Skeletal muscle cell (primary cell): ENCODE results near the gene PADI6.
A peak's percentile ranks its signal among the peaks of the same experiment; 100 is the strongest.
"Not testable (repeated sequence)": the region's sequence is repeated elsewhere in the genome, so short reads cannot be mapped to it uniquely, and the experiment has no call there.

ENCODE experiments used
- DNase-seq: peaks from one replicate; pipeline ENCODE4 v3.0.0-alpha.2; 2010; ENCODE audit warnings: low read depth
- H3K4me3 ChIP-seq: 2 replicates; pipeline ENCODE4 v1.5.1; 2011; ENCODE audit warnings: low read depth, mild to moderate bottlenecking, control low read depth, low read length, moderate library complexity

The PADI6 gene

DNA sequence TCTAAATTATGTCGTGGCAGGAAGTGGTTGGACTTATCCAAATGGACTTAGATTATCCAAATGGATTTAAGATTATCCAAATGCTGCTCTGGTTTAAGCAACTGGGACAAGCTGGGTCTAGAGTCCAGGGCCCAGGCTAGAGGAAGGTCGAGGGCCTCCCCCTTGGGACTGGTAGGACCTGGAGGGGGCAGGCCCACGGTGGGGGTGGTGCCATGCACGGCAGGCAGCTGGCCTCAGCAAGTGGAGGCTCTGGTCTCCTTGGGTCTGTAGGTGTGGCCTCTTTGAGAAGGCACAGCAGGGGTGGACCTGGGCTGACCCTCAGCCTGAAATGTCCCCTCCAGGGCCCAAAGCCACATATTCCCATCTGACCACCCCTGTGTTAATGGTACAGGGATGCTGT, 29.8 kb downstream of the PADI6 start:
- H3K4me3 ChIP-seq = no peak overlapping the region
- no peak for DNase-seq

DNA sequence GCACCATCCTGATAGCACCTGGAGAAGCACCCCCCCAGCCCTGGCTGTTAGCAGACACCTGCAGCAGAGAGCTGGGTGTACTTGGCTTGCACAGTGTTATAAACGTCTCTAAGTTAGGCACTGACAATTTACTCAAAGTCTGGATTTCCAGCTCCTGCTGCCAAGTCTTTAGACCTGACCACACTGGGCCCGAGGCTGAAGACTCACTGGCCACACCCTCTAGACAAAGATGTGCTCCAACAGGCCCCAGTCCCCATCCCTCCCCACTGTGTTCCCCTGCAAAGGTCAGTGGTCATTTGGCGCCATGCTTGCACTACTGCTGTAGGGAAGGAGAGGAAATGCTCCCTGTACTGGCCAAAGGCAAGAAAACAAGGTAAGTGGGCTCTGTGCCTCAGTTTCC, 31.1 kb downstream of the PADI6 start:
- no peak overlapping the region for H3K4me3 ChIP-seq
- DNase-seq = no peak

GRCh38 chr1:17404034-17404684, 32.2 kb downstream of the PADI6 start:
- no peak for DNase-seq
- no peak overlapping the region for H3K4me3 ChIP-seq

DNA sequence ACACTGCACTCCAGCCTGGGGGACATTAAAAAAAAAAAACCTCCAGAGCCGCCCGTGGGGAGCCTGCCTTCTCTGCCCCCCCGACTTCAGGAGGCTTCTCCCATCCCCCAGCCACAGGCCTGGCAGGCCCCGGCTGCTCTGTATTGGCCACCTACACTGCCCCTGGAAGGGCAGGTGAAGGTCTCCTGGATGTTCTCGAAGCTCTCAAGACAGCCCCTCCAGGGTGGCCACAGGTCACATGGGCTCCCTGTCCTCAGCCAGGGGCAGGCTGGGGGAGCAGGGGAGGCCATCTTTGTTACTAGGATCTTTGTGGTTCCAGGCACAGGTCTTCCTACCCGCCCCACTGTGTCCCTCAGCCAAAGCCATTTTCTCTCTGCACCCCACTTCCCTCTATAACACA, 32.8 kb downstream of the PADI6 start:
- H3K4me3 ChIP-seq = no peak overlapping the region
- DNase-seq = no peak

GRCh38 chr1:17405898-17406759, 34.1 kb downstream of the PADI6 start:
- no peak overlapping the region for H3K4me3 ChIP-seq
- peak; percentile 7 for DNase-seq

- not testable (repeated sequence) for H3K4me3 ChIP-seq, DNase-seq
Measured at GRCh38 chr1:17406760-17407475, 34.9 kb downstream of the PADI6 start.

GRCh38 chr1:17407786-17408514, 36.0 kb downstream of the PADI6 start:
- H3K4me3 ChIP-seq, DNase-seq: not testable (repeated sequence)

- no peak overlapping the region for H3K4me3 ChIP-seq
- no peak for DNase-seq
Measured at GRCh38 chr1:17409391-17409811, 37.4 kb downstream of the PADI6 start.

DNA sequence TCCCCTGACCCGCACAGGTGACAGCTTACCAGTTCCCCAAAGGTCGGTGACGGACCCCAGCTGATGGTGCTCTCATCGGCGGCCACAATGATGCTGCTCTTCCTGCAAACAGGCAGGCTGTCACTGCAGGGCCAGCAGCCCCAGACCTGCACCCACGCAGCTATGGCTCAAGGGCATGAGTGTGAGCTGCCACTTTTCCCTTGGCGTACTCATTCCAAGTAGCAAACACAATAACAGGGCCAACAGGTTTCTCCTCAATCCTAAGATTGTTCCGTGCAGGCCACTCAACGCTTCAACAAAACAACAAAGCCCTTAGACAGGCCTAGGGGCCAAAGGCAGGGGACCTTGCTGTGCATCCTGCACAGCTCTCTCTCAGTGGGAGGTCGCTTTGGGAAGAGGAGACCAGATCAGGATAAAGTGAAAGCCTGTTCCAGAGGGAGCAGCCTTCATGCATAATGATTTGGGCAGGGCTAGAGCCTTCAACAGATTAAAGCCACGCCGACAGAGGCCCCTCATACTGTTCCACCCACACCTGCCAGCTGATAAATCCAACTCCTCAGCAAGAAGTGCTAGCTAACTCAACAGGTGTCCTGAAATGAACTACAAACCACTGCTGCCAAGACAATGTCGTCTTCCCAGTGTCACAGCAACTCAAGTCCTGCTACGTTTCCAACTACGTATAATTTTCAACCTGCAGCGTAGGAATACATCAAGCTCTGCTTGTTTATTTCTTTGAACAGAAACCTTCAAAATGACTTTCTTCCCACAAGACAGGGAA, 40.3 kb downstream of the PADI6 start:
- DNase-seq = no peak
- no peak overlapping the region for H3K4me3 ChIP-seq

DNA sequence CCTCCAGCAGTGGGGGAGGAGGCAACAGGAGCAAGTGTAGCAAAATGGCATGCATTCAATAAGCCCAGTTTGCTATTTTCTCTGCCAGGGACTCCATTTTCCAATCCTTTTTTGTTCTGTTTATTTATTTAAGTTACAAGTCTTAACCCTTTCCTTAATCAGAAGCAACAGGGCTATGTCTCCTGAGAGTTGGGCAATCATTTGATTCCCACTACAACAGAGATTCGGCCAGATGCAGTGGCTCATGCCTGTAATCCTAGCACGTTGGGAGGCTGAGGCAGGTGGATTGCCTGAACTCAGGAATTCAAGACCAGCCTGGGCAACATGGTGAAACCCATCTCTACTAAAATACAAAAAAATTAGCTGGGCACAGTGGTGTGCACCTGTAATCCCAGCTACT, 42.0 kb downstream of the PADI6 start:
- H3K4me3 ChIP-seq = no peak overlapping the region
- DNase-seq = no peak

DNA sequence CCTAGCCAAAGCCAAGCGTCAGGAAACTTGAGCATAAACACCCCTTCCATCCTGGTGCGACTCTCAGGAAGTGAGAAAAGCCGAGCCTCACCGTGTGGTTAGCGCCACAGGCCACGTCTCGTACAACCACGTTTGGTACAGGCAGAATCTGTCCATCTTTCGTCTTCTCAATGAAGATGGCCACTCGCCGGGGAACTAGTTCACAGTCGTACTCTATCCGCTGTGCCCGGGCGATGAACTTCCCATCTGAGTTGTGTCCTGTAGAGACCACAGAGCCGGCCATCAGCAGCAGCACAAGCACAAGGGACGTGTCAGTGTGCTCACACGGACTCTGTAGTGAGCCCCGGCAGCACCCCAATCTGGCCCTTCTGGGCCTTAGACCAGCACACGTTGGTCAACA, 44.4 kb downstream of the PADI6 start:
- DNase-seq = no peak
- H3K4me3 ChIP-seq = no peak overlapping the region

- no peak for DNase-seq
- H3K4me3 ChIP-seq = no peak overlapping the region
Measured at GRCh38 chr1:17419626-17420328, 47.8 kb downstream of the PADI6 start.

DNA sequence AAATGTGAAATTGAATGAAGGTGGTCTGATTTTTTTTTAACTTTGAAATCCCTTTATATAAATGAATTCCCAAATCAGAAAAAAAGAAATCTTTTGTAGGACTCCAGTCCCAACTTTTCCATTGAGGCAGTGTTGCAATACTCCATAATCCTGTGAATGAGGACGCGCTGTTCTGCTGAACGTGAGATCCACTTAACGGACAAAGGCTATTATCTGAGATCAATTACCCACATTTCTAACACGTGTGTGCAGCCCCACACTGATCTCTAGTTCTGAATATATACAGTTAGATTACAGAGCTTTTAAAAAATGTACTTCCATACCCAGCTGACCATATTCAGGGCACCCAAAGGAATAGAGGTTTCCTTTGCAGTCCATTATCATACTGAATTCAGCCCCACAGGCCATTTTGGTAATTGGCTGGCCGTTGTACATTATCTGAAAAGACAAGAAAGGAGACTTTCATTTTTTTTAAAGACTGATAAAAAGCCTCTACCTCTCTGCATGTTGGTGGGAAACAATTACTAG, 48.5 kb downstream of the PADI6 start:
- no peak for DNase-seq
- no peak overlapping the region for H3K4me3 ChIP-seq

GRCh38 chr1:17422461-17422860, 50.5 kb downstream of the PADI6 start:
- no peak for DNase-seq
- no peak overlapping the region for H3K4me3 ChIP-seq

GRCh38 chr1:17423781-17424245, 51.8 kb downstream of the PADI6 start:
- no peak overlapping the region for H3K4me3 ChIP-seq
- DNase-seq = no peak

DNA sequence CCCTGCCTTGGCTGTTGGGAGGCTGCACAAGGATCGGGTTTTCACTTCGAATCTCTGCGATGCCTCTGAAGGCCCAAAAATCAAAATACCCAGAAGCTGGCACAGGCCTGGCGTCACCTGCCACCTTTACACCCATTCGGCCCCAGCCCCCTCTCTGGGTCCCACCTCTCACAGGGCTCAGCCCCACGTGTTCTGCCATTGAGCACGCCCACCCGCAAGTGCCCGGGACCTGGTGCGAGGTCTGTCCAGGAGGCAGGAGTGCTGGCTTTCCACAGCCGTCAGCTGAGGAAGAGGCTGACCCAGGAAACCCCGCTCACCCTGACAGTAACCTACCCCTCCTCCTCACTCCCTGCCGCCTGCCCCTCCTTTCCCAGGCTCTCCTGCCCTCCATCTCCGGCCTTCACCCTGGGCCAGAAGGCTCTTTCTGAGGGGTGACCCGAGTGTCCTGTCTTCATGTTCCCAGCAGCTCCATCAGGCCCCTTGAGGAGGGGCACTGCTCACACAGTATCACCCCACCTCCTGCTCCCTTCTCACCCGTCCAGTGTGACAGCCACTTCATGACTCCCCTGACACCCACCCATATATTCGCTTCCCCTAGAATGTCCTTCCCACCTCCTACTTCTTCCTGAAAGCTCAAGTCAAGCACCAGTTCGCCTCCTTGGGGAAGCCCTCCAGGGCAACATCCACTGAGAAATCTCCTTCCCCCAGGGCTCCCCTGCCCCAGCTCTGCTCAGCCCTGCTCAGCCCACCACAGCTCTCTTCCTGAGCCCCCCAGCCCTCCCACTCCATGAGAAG, 54.0 kb downstream of the PADI6 start:
- no peak overlapping the region for H3K4me3 ChIP-seq
- no peak for DNase-seq
